SK-N-MC (cell line): Measurements from ENCODE around the gene PIK3CB.

Source experiments
- EZH2 ChIP-seq: fragments of 200-600 bp; sonication (generic); IDR thresholded peaks from one replicate; pipeline ENCODE4 v1.6.1; 2017; ENCODE audit warnings: antibody characterized with exemption
- FOXP2 ChIP-seq: optimal IDR thresholded peaks from 2 replicates; pipeline ENCODE3; 2011; ENCODE audit warnings: mild to moderate bottlenecking, moderate library complexity; ENCODE audit not compliant: insufficient read depth; ENCODE audit errors: extremely low read length, control extremely low read depth
- POLR2AphosphoS5 ChIP-seq: IDR thresholded peaks from 2 replicates; pipeline ENCODE4 v1.6.1; 2012; ENCODE audit warnings: mild to moderate bottlenecking, low read depth, low read length, borderline replicate concordance

GRCh38 chr3:138829097-138829496 lies 5.6 kb downstream of the PIK3CB start:
- TF ChIP-seq EZH2, result no peak
- TF ChIP-seq POLR2AphosphoS5, result no peak
- no peak for TF ChIP-seq FOXP2
